ENCODE results near the gene TNS1.

DNA sequence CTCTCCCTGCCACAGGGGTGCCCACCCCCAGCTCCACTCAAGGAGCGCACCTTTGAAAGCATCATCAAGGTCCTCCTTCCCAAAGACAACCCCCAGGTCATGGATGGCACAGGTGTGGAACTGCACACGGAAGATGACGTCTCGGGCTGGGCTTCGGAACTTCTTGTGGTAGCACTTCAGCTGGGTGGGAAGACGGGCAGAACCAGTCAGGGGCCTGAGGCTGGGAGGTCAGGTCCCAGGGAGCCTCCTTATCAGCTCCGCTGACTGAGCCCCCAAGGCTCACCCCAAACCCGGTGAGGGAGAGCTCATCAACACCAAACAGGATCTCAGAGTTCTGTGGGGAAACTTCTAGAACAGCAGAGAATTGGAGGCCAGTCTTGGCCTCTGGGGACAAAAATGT is 117.8 kb downstream of the TNS1 start:
- TF ChIP-seq, protein P1, sequence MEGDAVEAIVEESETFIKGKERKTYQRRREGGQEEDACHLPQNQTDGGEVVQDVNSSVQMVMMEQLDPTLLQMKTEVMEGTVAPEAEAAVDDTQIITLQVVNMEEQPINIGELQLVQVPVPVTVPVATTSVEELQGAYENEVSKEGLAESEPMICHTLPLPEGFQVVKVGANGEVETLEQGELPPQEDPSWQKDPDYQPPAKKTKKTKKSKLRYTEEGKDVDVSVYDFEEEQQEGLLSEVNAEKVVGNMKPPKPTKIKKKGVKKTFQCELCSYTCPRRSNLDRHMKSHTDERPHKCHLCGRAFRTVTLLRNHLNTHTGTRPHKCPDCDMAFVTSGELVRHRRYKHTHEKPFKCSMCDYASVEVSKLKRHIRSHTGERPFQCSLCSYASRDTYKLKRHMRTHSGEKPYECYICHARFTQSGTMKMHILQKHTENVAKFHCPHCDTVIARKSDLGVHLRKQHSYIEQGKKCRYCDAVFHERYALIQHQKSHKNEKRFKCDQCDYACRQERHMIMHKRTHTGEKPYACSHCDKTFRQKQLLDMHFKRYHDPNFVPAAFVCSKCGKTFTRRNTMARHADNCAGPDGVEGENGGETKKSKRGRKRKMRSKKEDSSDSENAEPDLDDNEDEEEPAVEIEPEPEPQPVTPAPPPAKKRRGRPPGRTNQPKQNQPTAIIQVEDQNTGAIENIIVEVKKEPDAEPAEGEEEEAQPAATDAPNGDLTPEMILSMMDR (IDR thresholded peaks at IDR 0.05): no peak
- TF ChIP-seq ELF1 (IDR thresholded peaks at IDR 0.05) (no peak), GATA2 (CRISPR knock-in tag; IDR thresholded peaks at IDR 0.05) (no peak), REST (IDR thresholded peaks at IDR 0.05; ENCODE audit: low read depth, low read length) (no peak), SIN3A (IDR thresholded peaks at IDR 0.05; ENCODE audit: borderline replicate concordance, low read depth, low read length) (no peak), JUND (IDR thresholded peaks at IDR 0.05) (no peak)
- TF ChIP-seq, protein P2, sequence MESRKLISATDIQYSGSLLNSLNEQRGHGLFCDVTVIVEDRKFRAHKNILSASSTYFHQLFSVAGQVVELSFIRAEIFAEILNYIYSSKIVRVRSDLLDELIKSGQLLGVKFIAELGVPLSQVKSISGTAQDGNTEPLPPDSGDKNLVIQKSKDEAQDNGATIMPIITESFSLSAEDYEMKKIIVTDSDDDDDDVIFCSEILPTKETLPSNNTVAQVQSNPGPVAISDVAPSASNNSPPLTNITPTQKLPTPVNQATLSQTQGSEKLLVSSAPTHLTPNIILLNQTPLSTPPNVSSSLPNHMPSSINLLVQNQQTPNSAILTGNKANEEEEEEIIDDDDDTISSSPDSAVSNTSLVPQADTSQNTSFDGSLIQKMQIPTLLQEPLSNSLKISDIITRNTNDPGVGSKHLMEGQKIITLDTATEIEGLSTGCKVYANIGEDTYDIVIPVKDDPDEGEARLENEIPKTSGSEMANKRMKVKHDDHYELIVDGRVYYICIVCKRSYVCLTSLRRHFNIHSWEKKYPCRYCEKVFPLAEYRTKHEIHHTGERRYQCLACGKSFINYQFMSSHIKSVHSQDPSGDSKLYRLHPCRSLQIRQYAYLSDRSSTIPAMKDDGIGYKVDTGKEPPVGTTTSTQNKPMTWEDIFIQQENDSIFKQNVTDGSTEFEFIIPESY (IDR thresholded peaks at IDR 0.05; ENCODE audit: borderline replicate concordance, low read depth): no peak
